PC-3 (cell line): ENCODE data around the gene GNB1. TPM values are rescaled to one million over a fixed set of nuclear protein-coding genes. Genes with fewer than 3 reads are reported as not detected.
A peak's percentile ranks its signal among the peaks of the same experiment; 100 is the strongest.

Source experiments
- ATAC-seq: fragments of 200-7000 bp; cut with Tn5 transposase; 2 replicates; pipeline ENCODE4 v1.9.1; 2020; ENCODE audit warnings: mild to moderate bottlenecking, moderate library complexity
- BruUV-seq: library from RNA; stranded (reverse); fragments of 400-500 nt; replicated peaks from 2 replicates; lab custom pipeline; 2021; lab: Mats Ljungman, UMichigan
- CTCF ChIA-PET: fragments of 300-600 bp; sonication (Branson Sonifier 250); formaldehyde crosslinking; loops from one replicate; lab custom pipeline; 2022; ENCODE audit warnings: antibody characterized with exemption; lab: Charles Lee
- POLR2A ChIA-PET: fragments of 300-600 bp; sonication (Branson Sonifier 250); formaldehyde crosslinking; loops from one replicate; lab custom pipeline; 2022; ENCODE audit warnings: antibody characterized with exemption; ENCODE audit not compliant: unreplicated experiment; lab: Charles Lee
- DNase-seq: peaks from one replicate; pipeline ENCODE4 v3.0.0-alpha.2; 2015
- H2AFZ ChIP-seq: fragments of 300-600 bp; sonication (generic); 2 replicates; pipeline ENCODE4 v1.6.0; 2016; ENCODE audit warnings: antibody characterized with exemption, low read length
- H3F3A ChIP-seq: fragments of 300-600 bp; sonication (generic); one replicate; pipeline ENCODE4 v1.6.0; 2017; ENCODE audit warnings: antibody characterized with exemption, low read length, control low read depth, mild to moderate bottlenecking; ENCODE audit not compliant: unreplicated experiment
- H3K27ac ChIP-seq: fragments of 300-600 bp; sonication (generic); 2 replicates; pipeline ENCODE4 v1.5.1; 2016; ENCODE audit warnings: mild to moderate bottlenecking, low read length
- H3K27me3 ChIP-seq: fragments of 300-600 bp; sonication (generic); 2 replicates; pipeline ENCODE4 v1.6.1; 2016; ENCODE audit warnings: low read length, mixed read lengths
- H3K36me3 ChIP-seq: fragments of 300-600 bp; sonication (generic); 2 replicates; pipeline ENCODE4 v1.6.1; 2016; ENCODE audit warnings: low read depth, mixed run types, low read length, mixed read lengths
- H3K4me1 ChIP-seq: fragments of 300-600 bp; sonication (generic); 2 replicates; pipeline ENCODE4 v1.5.1; 2016; ENCODE audit warnings: low read length; ENCODE audit not compliant: insufficient read depth
- H3K4me2 ChIP-seq: fragments of 300-600 bp; sonication (generic); 2 replicates; pipeline ENCODE4 v1.6.0; 2016; ENCODE audit warnings: low read length
- H3K4me3 ChIP-seq: fragments of 300-600 bp; sonication (generic); 2 replicates; pipeline ENCODE4 v1.5.1; 2016; ENCODE audit warnings: mild to moderate bottlenecking, low read length, mixed read lengths
- H3K79me2 ChIP-seq: fragments of 300-600 bp; sonication (generic); 2 replicates; pipeline ENCODE4 v1.6.1; 2017; ENCODE audit warnings: low read length, mixed read lengths
- H3K9ac ChIP-seq: fragments of 300-600 bp; sonication (generic); 2 replicates; pipeline ENCODE4 v1.6.0; 2016; ENCODE audit warnings: mild to moderate bottlenecking, low read length
- H3K9me2 ChIP-seq: fragments of 300-600 bp; sonication (generic); replicated peaks from 2 replicates; pipeline ENCODE4 v1.6.1; 2016; ENCODE audit warnings: mixed run types, low read length, mixed read lengths
- H3K9me3 ChIP-seq: fragments of 300-600 bp; sonication (generic); 2 replicates; pipeline ENCODE4 v1.6.1; 2016; ENCODE audit warnings: low read length, mixed read lengths
- H4K20me1 ChIP-seq: fragments of 300-600 bp; sonication (generic); 2 replicates; pipeline ENCODE4 v1.6.1; 2016; ENCODE audit warnings: low read length, mixed read lengths
- EZH2 ChIP-seq: fragments of 300-600 bp; sonication (generic); IDR thresholded peaks from one replicate; pipeline ENCODE4 v1.6.1; 2017; ENCODE audit warnings: antibody characterized with exemption, mild to moderate bottlenecking, low read length; ENCODE audit not compliant: unreplicated experiment
- EZH2phosphoT487 ChIP-seq: fragments of 300-600 bp; sonication (generic); IDR thresholded peaks from 2 replicates; pipeline ENCODE4 v1.6.1; 2018; ENCODE audit warnings: mild to moderate bottlenecking, antibody characterized with exemption, low read length, borderline replicate concordance
- intact Hi-C: fragments of 100-400 bp; cut with micrococcal nuclease; formaldehyde crosslinking; loops from 2 replicates; pipeline ENCODE4 v1.9.0; 2023
- total RNA-seq: library from RNA; depleted of rRNA; stranded (reverse); fragments of >200 nt; gene quantifications from 2 replicates; pipeline ENCODE4 v1.2.3, GENCODE V29; 2014
- TF ChIP-seq, protein P1 (sequence below): fragments of 300-600 bp; sonication (generic); conservative IDR thresholded peaks from 2 replicates; pipeline ENCODE4 v1.5.1; 2017; ENCODE audit warnings: antibody characterized with exemption, low read depth, mild to moderate bottlenecking, low read length

Gene GNB1
- total RNA-seq, 1 experiment from 2014 or later = 125 TPM

DNA sequence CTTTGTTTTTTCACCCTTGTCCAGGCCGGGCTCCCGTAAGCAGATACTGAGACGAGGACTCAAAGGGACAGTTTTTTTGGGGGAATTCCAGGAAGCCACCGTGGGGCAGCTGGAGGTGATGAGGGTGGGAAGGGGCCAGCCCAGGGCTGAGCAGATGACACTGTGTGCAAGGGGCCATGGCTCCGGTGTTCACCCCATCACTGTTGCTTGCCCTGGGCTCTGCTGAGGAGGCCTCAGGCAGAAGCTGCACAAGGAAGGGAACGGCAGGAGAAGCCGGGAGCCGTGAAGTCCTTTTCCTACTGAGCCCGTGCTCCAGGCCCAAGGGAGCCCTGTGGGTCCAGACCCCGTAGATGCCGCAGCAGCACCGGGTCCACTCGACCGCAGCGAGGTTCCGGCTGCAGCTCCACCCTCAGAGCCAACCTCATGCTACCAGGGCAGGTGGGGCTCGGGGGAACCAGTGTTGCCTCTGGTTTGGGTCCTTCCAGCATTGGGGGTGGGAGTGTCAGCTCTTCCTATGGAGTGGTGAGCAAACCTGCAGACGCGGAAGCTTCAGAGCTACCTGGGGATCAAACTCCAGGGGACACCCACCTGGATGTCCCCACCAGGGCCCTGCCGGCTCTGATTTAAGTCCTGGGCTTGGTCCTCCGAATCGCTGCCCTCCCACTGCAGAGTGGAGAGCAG, 19.9 kb upstream of the GNB1 start:
- no TSS peak for BruUV-seq
- no peak overlapping the region for H3K4me2 ChIP-seq
- POLR2A ChIA-PET = no interaction called here
- H3K4me1 ChIP-seq = peaks cover 15% of the 10 kb centered on the region
- H4K20me1 ChIP-seq = no peaks in the 10 kb centered on the region
- no peaks in the 10 kb centered on the region for H3K9me2 ChIP-seq
- DNase-seq (no peak), ATAC-seq (no peak)
- no peak overlapping the region for H3K4me3 ChIP-seq
- intact Hi-C loops = no loop called here
- H3K27ac ChIP-seq = no peak overlapping the region
- no peak overlapping the region for H3K9ac ChIP-seq
- CTCF ChIA-PET = no interaction called here
- no peaks in the 10 kb centered on the region for H3K79me2 ChIP-seq
- TF ChIP-seq, protein P1, sequence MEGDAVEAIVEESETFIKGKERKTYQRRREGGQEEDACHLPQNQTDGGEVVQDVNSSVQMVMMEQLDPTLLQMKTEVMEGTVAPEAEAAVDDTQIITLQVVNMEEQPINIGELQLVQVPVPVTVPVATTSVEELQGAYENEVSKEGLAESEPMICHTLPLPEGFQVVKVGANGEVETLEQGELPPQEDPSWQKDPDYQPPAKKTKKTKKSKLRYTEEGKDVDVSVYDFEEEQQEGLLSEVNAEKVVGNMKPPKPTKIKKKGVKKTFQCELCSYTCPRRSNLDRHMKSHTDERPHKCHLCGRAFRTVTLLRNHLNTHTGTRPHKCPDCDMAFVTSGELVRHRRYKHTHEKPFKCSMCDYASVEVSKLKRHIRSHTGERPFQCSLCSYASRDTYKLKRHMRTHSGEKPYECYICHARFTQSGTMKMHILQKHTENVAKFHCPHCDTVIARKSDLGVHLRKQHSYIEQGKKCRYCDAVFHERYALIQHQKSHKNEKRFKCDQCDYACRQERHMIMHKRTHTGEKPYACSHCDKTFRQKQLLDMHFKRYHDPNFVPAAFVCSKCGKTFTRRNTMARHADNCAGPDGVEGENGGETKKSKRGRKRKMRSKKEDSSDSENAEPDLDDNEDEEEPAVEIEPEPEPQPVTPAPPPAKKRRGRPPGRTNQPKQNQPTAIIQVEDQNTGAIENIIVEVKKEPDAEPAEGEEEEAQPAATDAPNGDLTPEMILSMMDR = no peak
- TF ChIP-seq EZH2 (no peak), EZH2phosphoT487 (no peak)
- no peaks in the 10 kb centered on the region for H3F3A ChIP-seq
- H3K36me3 ChIP-seq = no peaks in the 10 kb centered on the region
- no peak overlapping the region for H2AFZ ChIP-seq
- H3K27me3 ChIP-seq = no peaks in the 10 kb centered on the region
- no peaks in the 10 kb centered on the region for H3K9me3 ChIP-seq

DNA sequence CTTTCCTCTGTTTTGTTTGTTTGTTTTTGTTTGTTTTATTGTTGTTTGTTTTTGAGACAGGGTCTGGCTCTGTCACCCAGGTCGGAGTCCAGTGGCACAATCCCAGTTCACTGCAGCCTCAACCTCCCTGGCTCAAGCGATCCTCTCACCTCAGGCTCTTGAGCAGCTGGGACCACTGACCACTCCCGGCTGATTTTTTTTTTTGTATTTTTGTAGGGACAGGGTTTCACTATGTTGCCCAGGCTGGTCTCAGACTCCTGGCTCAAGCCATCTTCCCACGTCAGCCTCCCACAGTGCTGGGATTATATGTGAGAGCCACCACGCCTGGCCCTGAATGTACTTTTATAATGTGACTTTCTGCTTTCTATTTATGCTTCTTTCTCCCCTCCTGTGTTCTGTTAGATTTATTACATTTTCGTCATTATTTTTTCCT, 19.2 kb upstream of the GNB1 start:
- no peak overlapping the region for H3K27ac ChIP-seq

More for the DNA sequence above, 19.2 kb upstream of the GNB1 start:
- peak overlapping the region; percentile 79; the same call in 1 of the 2 replicates for H2AFZ ChIP-seq
- no peaks in the 10 kb centered on the region for H3K36me3 ChIP-seq
- H3K27me3 ChIP-seq = no peaks in the 10 kb centered on the region
- no peaks in the 10 kb centered on the region for H3K9me2 ChIP-seq
- H3F3A ChIP-seq = no peaks in the 10 kb centered on the region
- peaks cover 15% of the 10 kb centered on the region for H3K4me1 ChIP-seq
- H3K4me3 ChIP-seq = peak overlapping the region; percentile 68
- no peaks in the 10 kb centered on the region for H3K79me2 ChIP-seq
- no peak for ATAC-seq
- ChIA-PET CTCF (interaction anchor here (1.4 kb wide), 1 partner anchor 135 kb away, joined by 15 read pairs; no protein-coding TSS in a partner anchor), POLR2A (interaction anchor here (0.6 kb wide), 1 partner anchor 9 kb away, joined by 47 read pairs; no protein-coding TSS in a partner anchor)
- intact Hi-C loops = no loop called here
- peak overlapping the region; percentile 79 for H3K9ac ChIP-seq
- no peaks in the 10 kb centered on the region for H4K20me1 ChIP-seq
- no peaks in the 10 kb centered on the region for H3K9me3 ChIP-seq
- no peak for DNase-seq
- BruUV-seq = no TSS peak
- TF ChIP-seq, protein P1 = no peak
- TF ChIP-seq EZH2phosphoT487 = no peak
- TF ChIP-seq EZH2 = no peak
- H3K4me2 ChIP-seq = peak overlapping the region; percentile 91
